CD4-positive, alpha-beta T cell treated with Interleukin-12 subunit alpha and Interleukin-12 subunit beta, for 1 hour (primary cell): ENCODE results near the gene HOXD12.

Experiments used
- DNase-seq: peaks from one replicate; pipeline ENCODE4 v3.0.0-alpha.2; 2020

HOXD12 gene

GRCh38 chr2:176107731-176108181 is 8.2 kb downstream of the HOXD12 start:
- DNase-seq = no peak

DNA sequence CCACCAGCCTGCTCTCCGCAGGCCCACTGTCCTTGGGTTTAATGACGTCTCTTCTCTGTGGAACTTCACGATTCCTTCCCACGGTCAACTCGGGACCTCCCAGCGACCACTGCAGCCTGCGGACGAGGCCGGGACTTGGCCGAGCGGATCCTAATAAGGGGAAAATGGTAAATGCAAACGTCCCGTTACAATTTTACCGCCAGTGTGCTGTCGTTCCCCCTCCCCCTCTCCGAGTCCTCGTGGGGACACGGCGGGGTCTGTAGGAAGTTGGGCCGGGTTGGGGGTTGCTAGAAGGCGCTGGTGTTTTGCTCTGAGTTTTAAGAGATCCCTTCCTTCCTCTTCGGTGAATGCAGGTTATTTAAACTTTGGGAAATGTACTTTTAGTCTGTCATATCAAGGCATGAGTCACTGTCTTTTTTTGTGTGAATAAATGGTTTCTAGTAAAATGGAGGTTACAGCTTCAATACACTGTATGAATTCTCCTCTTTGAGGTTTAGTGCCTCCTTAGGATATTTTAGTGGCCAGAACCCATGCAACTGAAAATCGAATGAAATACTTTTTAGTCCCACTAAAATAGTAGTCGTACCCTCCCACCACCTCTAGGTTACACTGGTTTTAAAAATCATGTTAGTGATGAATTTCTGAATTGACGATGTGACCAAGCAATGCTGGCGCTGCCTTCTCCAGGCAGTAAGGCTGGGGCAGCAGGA is 9.8 kb downstream of the HOXD12 start:
- no peak for DNase-seq

DNA sequence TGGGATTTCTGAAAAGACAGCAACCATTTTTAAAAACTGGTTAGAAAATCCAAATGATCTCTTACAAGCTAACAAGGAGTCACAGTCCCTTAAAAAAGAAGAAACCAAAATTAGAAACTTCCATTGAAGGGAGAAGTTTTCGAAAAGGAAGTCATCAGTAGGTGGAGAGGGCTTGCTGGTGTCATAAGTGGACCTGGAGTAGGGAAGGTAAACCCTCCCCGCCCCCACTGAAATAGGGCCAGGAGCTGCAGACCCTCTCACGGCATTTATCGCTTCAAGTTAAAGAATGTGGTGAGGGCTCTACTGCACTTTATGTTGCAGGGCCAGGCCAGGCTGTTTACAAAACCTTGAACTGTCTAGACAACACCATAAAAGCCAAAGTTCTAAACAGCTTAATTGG is 10.4 kb downstream of the HOXD12 start:
- no peak for DNase-seq

GRCh38 chr2:176110415-176111308 is 11.1 kb downstream of the HOXD12 start:
- no peak for DNase-seq

- DNase-seq = no peak
Measured at GRCh38 chr2:176111309-176111663, 11.7 kb downstream of the HOXD12 start.

- DNase-seq = no peak
Measured at GRCh38 chr2:176111846-176112374, 12.3 kb downstream of the HOXD12 start.

- DNase-seq = no peak
Measured at GRCh38 chr2:176112375-176113302, 13.0 kb downstream of the HOXD12 start.

GRCh38 chr2:176114120-176114929 is 14.7 kb downstream of the HOXD12 start:
- DNase-seq = no peak

GRCh38 chr2:176114930-176115625 is 15.5 kb downstream of the HOXD12 start:
- no peak for DNase-seq

DNA sequence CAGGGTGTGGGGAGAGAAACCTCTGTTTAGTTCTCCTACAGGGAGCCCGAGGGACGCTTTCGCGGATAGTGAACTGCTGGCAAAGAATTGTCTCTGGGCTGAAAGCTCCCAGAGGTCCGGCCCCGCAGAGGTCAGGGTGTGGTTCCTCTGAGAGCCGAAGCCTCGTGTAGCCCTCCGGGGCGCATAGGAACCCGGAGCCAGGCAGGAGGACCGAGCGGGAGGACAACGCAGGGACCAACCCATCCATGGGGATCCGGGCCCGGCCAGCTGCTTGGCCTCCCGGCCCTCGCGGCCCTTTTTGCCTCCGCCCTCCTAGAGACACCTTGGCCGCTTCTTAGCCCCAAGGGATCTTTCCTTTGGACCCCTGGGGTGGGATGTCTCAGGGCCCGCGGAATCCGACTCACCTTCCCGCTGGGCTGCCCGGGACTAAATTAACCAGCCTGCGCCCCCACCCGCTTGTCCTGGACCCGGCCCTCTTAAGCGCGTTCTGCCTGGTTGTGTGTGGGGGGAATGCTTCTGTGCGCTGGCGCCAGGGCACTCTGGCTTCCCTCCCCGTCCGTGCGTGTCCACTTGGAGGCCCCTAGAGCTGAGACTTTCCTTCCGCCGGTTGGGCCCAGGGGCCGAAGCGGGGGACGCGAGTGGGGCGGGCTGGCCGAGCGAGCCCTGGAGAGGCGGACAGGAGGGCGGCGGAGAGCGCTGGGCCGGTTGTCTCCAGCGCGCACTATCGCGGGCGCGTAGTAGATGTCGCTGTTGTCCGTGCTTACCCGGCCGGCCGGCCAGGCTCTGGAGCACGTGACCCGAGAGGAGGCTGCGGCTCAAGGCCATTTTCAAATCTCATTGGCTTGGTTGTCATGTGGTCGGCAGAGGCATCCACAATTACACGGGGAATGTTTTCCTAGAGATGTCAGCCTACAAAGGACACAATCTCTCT is 16.6 kb downstream of the HOXD12 start, which contains the start of gene HOXD10:
Gene HOXD10 (plus strand): TSS at position 896 of the 931 bp plus-strand sequence. CDS start 56 bp downstream, outside the sequence.
- no peak for DNase-seq

DNA sequence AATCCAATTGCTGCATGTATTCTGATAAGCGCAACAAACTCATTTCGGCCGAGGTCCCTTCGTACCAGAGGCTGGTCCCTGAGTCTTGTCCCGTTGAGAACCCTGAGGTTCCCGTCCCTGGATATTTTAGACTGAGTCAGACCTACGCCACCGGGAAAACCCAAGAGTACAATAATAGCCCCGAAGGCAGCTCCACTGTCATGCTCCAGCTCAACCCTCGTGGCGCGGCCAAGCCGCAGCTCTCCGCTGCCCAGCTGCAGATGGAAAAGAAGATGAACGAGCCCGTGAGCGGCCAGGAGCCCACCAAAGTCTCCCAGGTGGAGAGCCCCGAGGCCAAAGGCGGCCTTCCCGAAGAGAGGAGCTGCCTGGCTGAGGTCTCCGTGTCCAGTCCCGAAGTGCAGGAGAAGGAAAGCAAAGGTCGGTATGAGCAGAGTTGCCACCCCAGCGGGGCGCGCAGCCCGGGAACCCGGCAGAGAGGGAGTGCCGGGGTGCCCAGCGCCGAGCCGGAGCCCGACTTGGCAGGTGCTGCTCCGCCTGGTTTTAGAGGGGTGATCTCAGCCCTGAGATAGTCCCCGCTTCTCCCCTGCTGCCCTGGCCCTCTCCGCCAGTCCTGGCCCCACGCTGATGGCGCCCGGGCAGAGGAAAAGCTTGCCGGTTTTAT is 17.7 kb downstream of the HOXD12 start:
- DNase-seq = no peak

DNA sequence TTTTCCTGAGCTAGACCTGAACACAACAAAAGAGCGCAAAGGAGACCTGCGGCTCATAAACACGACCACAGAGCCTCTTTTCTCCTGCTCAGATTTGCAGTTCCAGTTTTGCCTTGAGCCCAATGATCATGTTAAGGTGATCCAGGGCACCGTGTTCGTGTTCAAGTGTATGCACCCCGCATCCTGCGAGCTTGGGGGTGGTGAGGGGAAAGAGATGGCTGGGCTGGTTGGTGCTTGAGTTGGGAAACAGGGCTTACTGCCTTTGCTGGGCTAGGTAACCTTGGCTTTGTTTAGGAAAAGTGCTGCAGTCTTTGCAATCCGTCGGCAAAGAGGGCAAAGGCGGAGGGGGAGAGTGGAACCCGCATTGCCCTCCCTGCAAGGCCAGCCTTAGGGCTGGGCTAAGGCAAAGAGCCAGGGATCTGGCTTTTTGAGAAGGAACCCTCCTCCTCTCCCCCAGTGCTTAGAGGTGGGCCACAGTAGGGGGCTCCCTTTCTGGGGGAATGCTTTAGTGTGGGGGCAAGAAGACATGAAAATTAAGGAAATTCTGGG is 18.3 kb downstream of the HOXD12 start:
- no peak for DNase-seq

DNA sequence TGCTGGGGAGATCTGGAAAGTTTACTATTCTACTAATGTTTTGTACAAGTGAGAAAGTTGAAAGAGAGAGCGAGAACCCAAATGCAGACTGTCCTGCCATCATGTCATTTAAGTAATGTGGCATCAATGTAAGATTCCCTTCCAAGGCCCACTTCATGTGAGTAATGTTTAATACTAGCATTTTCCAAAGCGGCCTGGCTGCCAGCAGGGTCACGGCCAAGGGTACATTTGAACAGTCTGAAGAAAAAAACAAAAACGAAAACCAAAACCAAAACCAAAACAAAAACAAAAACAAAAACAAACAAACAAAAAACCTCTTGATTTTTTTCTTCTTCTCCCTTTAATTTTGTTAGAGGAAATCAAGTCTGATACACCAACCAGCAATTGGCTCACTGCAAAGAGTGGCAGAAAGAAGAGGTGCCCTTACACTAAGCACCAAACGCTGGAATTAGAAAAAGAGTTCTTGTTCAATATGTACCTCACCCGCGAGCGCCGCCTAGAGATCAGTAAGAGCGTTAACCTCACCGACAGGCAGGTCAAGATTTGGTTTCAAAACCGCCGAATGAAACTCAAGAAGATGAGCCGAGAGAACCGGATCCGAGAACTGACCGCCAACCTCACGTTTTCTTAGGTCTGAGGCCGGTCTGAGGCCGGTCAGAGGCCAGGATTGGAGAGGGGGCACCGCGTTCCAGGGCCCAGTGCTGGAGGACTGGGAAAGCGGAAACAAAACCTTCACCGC is 19.2 kb downstream of the HOXD12 start:
- no peak for DNase-seq

DNA sequence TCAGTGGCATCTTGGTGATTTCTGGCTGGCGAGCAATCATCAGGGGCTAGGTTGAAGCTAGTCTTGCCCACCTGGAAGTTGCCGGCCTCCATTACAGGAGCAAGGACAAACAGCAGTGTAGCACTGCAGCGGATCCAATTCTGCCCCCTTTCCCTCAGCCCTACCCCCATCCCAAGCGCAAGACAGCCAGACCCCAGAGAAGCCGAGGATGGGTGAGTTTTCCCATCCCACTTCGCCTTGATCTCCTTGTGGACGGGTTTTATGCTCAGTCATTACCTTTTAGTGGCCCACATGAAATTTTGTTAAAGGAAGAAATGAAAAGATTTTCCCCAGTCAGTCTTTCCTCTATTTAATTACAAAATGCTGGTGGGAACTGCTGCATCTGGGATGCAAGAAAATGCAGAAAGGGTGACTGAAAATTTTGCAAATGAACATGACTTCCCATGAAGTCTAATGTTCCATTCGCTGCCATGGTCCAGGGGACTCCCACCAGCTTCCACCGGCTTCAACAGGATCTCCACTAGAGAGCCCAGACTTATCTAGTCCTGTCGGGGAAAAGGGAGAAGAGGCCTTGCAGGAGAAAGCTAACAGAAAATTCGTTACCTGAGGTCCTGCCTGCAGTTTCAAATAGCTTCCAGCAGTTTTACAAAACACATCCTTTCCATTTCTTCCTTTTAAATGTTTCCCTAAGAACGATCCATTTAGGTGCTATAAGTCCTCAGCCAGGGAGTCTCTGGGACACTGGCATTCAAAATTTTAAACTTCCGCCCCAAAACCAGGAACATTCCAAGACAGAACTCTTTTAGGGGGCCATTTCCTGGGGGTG is 21.0 kb downstream of the HOXD12 start:
- no peak for DNase-seq

DNA sequence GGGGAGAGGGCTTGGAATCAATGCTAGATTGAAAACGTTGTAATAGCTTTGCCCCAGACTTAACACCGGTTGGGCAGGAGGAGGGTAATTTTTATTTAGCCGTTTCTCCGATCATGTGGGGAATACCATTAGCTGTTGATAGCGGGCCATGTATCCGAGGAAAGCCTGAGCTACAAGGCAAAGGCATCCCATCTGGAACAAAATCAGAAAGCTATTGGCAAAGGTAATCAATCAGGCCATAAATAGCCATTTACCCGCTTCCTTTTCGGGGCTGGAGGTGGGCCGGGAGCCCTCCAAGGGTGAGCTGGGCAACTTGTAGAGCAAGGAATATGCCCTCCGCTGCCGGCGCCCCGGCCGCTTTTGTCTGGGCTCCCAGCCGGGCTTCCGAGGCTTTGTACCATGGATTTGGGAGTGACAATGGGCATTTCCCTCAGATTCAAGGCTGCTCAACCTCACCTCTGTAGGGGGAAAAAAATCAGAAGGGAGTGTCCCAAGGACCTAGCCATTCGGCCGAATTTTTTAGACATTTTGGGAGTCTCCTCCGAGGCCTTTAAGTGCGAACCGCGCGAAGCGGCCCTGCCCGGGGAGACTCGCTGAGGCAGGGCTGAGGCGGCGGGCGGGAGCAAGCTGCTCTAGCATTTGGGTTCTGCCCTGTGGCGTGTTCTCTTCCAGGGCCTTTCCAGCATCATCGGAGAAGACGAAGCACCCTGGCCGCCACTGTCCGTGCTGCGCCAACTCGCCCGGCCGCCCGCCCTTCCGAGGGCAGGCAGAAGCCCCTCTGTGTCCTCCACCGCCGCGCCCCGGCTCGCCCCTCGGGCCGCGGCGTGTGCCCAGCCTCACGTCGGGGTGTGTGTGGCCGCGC is 21.8 kb downstream of the HOXD12 start:
- no peak for DNase-seq

DNA sequence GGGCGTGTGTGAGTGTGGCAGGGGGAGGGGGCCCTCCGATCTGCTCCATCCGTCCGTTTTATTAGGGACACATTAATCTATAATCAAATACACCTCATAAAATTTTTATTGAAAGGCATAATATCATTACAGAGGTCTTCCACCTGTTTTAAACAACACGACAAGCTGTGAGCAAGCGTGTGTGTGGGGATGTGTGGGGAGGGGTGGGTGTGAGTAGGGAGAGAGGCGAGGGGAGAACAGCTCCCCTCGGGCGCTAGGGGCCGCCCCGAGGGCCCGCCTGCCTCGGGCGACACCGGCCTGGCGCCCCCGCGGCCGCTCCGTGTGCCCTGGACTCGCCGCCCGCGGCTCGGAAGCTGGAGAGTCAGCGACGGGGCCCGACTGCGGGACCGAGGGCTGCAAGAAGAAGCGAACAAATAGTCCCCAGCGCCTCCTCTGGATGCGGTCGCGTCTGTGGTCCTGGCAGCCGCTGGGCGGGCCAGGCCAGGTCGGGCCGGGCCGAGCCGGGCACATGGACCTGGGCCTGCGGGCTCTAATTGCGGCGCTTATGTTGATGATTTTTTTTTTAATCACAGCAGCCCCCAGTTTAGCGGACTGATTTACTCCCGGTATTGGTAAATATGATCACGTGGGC is 22.6 kb downstream of the HOXD12 start:
- DNase-seq = no peak
